ENCODE measurements around the gene JAML. TPM values are rescaled to one million over a fixed set of nuclear protein-coding genes. Genes with fewer than 3 reads are reported as not detected.

JAML gene
- total RNA-seq, 4 donors from 2014 or later, result 0.92 to 8.9 (median 1.2) TPM

DNA sequence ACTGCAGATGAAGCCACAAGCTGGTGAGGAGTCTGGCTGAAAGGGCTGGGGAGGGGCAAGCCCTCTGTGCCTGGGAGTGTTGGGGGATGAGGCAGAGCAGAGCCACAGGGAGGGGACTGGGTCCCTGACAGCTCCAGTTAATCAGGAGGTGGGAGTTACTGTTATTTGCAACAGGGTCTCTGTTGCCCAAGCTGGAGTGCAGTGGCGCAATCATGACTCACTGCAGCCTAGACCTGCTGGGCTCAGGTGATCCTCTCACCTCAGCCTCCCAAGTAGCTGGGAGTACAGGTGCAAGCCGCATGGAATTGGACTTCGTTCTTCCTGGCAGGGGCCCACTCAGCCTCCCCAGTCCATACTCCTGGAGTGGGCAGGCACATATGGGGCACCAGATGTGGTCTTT lies 56.1 kb downstream of the JAML start:
- Histone ChIP-seq H3K9me3 (no peaks in the 10 kb centered on the region), H3K4me3 (no peak overlapping the region), H3K27me3 (peaks cover 0 to 16% (median 0%) of the 10 kb centered on the region in 4 donors), H3K27ac (replicated peaks in 1 of 4) (no peak overlapping the region), H3K36me3 (peaks cover 0 to 9% (median 4%) of the 10 kb centered on the region in 4 donors), H3K4me1 (peaks cover 11 to 24% (median 22%) of the 10 kb centered on the region in 4 donors)
- WGBS, result 70% methylated on average over 2 of the region's 3 CpGs
- no peak for TF ChIP-seq POLR2A (IDR thresholded peaks at IDR 0.05; ENCODE audit: low read depth)
- TF ChIP-seq, protein P1, sequence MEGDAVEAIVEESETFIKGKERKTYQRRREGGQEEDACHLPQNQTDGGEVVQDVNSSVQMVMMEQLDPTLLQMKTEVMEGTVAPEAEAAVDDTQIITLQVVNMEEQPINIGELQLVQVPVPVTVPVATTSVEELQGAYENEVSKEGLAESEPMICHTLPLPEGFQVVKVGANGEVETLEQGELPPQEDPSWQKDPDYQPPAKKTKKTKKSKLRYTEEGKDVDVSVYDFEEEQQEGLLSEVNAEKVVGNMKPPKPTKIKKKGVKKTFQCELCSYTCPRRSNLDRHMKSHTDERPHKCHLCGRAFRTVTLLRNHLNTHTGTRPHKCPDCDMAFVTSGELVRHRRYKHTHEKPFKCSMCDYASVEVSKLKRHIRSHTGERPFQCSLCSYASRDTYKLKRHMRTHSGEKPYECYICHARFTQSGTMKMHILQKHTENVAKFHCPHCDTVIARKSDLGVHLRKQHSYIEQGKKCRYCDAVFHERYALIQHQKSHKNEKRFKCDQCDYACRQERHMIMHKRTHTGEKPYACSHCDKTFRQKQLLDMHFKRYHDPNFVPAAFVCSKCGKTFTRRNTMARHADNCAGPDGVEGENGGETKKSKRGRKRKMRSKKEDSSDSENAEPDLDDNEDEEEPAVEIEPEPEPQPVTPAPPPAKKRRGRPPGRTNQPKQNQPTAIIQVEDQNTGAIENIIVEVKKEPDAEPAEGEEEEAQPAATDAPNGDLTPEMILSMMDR (IDR thresholded peaks at IDR 0.05), result no peak
- TF ChIP-seq EP300 (IDR thresholded peaks at IDR 0.05), result no peak
- TF ChIP-seq POLR2AphosphoS5 (IDR thresholded peaks at IDR 0.05), result no peak
- intact Hi-C loops (cut with DNase I), result no loop called here
- no peak for DNase-seq (ENCODE audit: extremely low spot score)

DNA sequence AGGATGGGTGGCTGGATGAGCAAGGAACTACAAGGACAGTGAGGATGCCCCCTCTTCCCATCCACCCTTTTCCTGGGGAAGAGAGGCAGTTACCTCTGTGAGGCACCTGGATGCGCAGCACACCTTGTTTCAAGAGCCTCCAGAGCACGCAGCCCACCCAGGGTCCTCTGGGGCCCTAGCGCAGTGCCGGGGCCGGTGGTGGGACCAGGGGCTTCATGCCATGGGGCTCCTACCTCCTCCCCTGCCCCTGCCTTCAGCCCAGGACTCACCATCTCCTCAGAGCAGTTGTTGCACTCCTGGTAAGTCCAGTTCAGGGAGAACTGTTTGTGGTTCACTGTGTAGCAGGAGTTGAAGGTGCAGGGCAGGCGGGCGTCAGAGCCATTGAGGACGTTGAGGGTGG lies 56.5 kb downstream of the JAML start:
- intact Hi-C loops (cut with DNase I), result no loop called here
- Histone ChIP-seq H3K27me3 (peaks cover 0 to 16% (median 0%) of the 10 kb centered on the region in 4 donors), H3K27ac (replicated peaks in 1 of 4) (no peak overlapping the region), H3K36me3 (peaks cover 0 to 9% (median 4%) of the 10 kb centered on the region in 4 donors), H3K9me3 (no peaks in the 10 kb centered on the region), H3K4me1 (peaks cover 11 to 24% (median 22%) of the 10 kb centered on the region in 4 donors), H3K4me3 (no peak overlapping the region)
- DNase-seq (ENCODE audit: extremely low spot score), result no peak
- TF ChIP-seq POLR2AphosphoS5 (IDR thresholded peaks at IDR 0.05) (no peak), POLR2A (IDR thresholded peaks at IDR 0.05; ENCODE audit: low read depth) (no peak), EP300 (IDR thresholded peaks at IDR 0.05) (no peak)
- TF ChIP-seq, protein P1 (IDR thresholded peaks at IDR 0.05), result no peak
- 81% methylated on average over 4 of the region's 8 CpGs for WGBS

DNA sequence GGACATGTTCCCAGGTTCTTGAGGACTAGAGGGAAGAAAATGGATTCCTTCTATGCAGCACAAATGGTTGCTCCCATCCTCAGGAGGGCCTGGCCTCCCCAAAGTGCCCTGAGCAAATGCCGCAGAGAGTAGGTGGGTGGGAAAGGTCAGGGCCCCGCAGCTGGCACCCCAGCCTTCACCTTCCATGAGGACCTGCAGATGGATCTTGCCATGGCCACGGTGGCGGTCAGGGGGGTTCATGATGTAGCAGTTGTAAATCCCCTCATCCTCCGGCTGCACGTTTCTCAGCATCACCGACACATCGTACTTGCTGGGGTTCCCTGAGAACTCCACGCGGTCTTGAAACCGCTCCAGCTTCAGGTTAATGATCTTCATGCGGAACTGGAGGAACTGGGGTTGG lies 56.9 kb downstream of the JAML start:
- Histone ChIP-seq H3K9me3 (no peaks in the 10 kb centered on the region), H3K4me1 (peaks cover 11 to 24% (median 22%) of the 10 kb centered on the region in 4 donors), H3K4me3 (no peak overlapping the region), H3K36me3 (peaks cover 0 to 9% (median 4%) of the 10 kb centered on the region in 4 donors), H3K27ac (replicated peaks in 1 of 4) (no peak overlapping the region), H3K27me3 (peaks cover 0 to 16% (median 0%) of the 10 kb centered on the region in 4 donors)
- intact Hi-C loops (cut with DNase I), result no loop called here
- WGBS, result 91% methylated on average over 11 of the region's 12 CpGs
- no peak for DNase-seq (ENCODE audit: extremely low spot score)
- TF ChIP-seq POLR2AphosphoS5 (IDR thresholded peaks at IDR 0.05) (no peak), EP300 (IDR thresholded peaks at IDR 0.05) (no peak), POLR2A (IDR thresholded peaks at IDR 0.05; ENCODE audit: low read depth) (no peak)
- TF ChIP-seq, protein P1 (IDR thresholded peaks at IDR 0.05), result no peak

DNA sequence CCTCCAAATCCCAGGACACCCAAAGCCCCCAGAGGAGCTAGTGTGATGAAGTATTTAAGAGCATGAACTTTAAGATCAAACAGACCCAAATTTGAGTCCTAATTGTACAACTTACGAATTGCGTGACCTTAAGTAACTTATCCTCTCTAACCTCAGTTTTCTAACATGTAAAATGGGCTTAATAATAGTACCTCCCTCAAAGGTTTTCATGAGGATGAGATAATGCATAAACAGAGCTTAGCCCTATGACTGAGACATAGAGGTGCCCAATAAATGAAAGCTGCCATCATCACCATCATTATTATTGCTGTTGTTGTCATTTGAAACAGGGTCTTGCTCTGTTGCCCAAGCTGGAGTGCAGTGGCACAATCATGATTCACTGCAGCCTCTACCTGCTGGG lies 57.6 kb downstream of the JAML start:
- peaks cover 11 to 24% (median 22%) of the 10 kb centered on the region in 4 donors for H3K4me1 ChIP-seq
- H3K27me3 ChIP-seq, result peaks cover 0 to 20% (median 0%) of the 10 kb centered on the region in 4 donors
- intact Hi-C loops (cut with DNase I), result no loop called here
- no peak overlapping the region for H3K27ac ChIP-seq (replicated peaks in 1 of 4)
- H3K36me3 ChIP-seq, result peaks cover 0 to 9% (median 4%) of the 10 kb centered on the region in 4 donors
- no peak for DNase-seq (ENCODE audit: extremely low spot score)
- H3K9me3 ChIP-seq, result no peaks in the 10 kb centered on the region
- no peak overlapping the region for H3K4me3 ChIP-seq
- TF ChIP-seq EP300 (IDR thresholded peaks at IDR 0.05) (no peak), POLR2A (IDR thresholded peaks at IDR 0.05; ENCODE audit: low read depth) (no peak), POLR2AphosphoS5 (IDR thresholded peaks at IDR 0.05) (no peak)
- TF ChIP-seq, protein P1 (IDR thresholded peaks at IDR 0.05), result no peak
- 88% methylated on average over 2 of the region's 2 CpGs for WGBS

DNA sequence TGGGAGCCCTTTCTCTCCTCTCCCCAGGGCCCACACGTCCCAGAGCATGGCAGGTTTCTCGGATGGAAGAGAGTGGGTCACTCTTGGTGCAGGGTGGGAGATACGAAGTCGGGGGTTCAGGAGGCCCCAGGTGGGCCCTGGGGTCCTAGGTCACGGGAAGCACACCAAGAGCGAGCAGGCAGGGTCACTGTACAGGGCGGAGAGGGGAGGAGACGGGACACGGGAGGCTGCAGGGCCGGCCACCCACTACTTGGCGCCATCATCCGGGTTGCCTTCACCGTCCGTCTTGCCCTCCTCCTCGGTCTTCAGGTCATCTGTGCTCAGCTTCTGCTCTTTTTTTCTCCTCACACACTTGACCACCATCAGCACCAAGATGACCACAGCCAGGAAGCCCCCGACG lies 58.2 kb downstream of the JAML start:
- Histone ChIP-seq H3K4me3 (no peak overlapping the region), H3K27me3 (peaks cover 0 to 26% (median 0%) of the 10 kb centered on the region in 4 donors), H3K36me3 (peaks cover 0 to 9% (median 4%) of the 10 kb centered on the region in 4 donors), H3K9me3 (no peaks in the 10 kb centered on the region), H3K4me1 (peaks cover 7 to 19% (median 18%) of the 10 kb centered on the region in 4 donors), H3K27ac (replicated peaks in 1 of 4) (no peak overlapping the region)
- TF ChIP-seq POLR2A (IDR thresholded peaks at IDR 0.05; ENCODE audit: low read depth) (no peak), POLR2AphosphoS5 (IDR thresholded peaks at IDR 0.05) (no peak), EP300 (IDR thresholded peaks at IDR 0.05) (no peak)
- TF ChIP-seq, protein P1 (IDR thresholded peaks at IDR 0.05), result no peak
- 87% methylated on average over 8 of the region's 17 CpGs for WGBS
- no peak for DNase-seq (ENCODE audit: extremely low spot score)
- intact Hi-C loops (cut with DNase I), result no loop called here

All from esophagus muscularis mucosa (tissue), 4 donors.